IPS DF 19.7 (cell line): ENCODE results near the gene LRRTM2.
"Not testable (repeated sequence)": the region's sequence is repeated elsewhere in the genome, so short reads cannot be mapped to it uniquely, and the experiment has no call there.

ENCODE experiments used
- DNase-seq: peaks from one replicate; pipeline ENCODE4 v3.0.0-alpha.2; 2013; ENCODE audit warnings: low read depth, low spot score

The LRRTM2 gene

GRCh38 chr5:138837160-138837559 lies 38.0 kb downstream of the LRRTM2 start:
- no peak for DNase-seq

GRCh38 chr5:138834853-138835252 lies 40.3 kb downstream of the LRRTM2 start:
- DNase-seq = not testable (repeated sequence)

- DNase-seq = no peak
Measured at GRCh38 chr5:138833726-138834480, 41.2 kb downstream of the LRRTM2 start.

- DNase-seq = no peak
Measured at GRCh38 chr5:138833080-138833479, 42.1 kb downstream of the LRRTM2 start.

GRCh38 chr5:138832218-138832617 lies 42.9 kb downstream of the LRRTM2 start:
- DNase-seq = no peak

- DNase-seq = no peak
Measured at GRCh38 chr5:138831703-138832102, 43.4 kb downstream of the LRRTM2 start.

- DNase-seq = no peak
Measured at GRCh38 chr5:138829341-138829740, 45.8 kb downstream of the LRRTM2 start.

GRCh38 chr5:138828556-138828955 lies 46.6 kb downstream of the LRRTM2 start:
- no peak for DNase-seq

- no peak for DNase-seq
Measured at GRCh38 chr5:138824924-138825863, 49.9 kb downstream of the LRRTM2 start.

DNA sequence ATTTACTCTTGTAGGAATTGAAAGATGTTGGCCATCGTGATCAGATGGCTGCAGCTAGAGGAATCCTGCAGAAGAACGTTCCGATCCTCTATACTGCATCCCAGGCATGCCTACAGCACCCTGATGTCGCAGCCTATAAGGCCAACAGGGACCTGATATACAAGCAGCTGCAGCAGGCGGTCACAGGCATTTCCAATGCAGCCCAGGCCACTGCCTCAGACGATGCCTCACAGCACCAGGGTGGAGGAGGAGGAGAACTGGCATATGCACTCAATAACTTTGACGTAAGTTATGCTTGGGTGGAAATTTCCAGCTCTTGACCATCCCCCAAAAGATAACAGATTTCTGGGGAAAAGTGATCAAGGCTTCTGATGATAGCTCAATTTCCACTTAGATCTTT lies 50.6 kb downstream of the LRRTM2 start:
- DNase-seq = no peak

- no peak for DNase-seq
Measured at GRCh38 chr5:138820695-138821094, 54.4 kb downstream of the LRRTM2 start.

DNA sequence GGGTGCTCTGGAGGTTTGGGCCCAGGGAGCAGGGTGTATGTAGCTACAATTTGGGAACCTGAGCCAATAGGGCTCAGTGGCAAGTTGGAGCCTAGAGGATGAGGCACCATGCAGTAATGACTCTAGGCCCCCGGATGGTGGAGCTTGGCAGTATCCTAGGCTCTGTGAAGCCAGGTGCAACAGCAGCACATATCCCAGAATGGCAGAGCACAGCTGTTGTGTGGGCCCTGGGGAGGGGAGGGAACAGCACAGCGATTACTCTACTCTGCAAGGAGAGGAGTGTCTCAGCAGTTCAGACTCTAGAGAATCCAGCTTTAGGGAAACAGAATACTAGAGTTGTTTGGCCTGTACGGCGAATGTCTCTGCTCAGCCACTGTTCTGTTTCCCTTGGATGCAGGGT lies 56.1 kb downstream of the LRRTM2 start:
- DNase-seq = no peak
